HCT116 (cell line): Measurements from ENCODE around the gene CAPN2. TPM values are rescaled to one million over a fixed set of nuclear protein-coding genes. Genes with fewer than 3 reads are reported as not detected.
A peak's percentile ranks its signal among the peaks of the same experiment; 100 is the strongest.

ENCODE experiments used
- ATAC-seq: fragments of 200-7000 bp; cut with Tn5 transposase; 2 replicates; pipeline ENCODE4 v1.9.1; 2020; ENCODE audit warnings: mild to moderate bottlenecking, moderate library complexity
- BruUV-seq: library from RNA; stranded (reverse); fragments of 400-500 nt; replicated peaks from 2 replicates; lab custom pipeline; 2021; lab: Mats Ljungman, UMichigan
- CTCF ChIA-PET: fragments of 300-600 bp; sonication (Branson Sonifier 250); formaldehyde crosslinking; loops from one replicate; lab custom pipeline; 2021; ENCODE audit warnings: antibody characterized with exemption; lab: Charles Lee
- POLR2A ChIA-PET: fragments of 300-600, 350-600 bp; sonication (Branson Sonifier 250); formaldehyde crosslinking; loops from one replicate; lab custom pipeline; 2021; ENCODE audit warnings: antibody characterized with exemption; lab: Charles Lee
- RAD21 ChIA-PET, 2 experiments: fragments of 300-600 bp; sonication (Branson Sonifier 250); formaldehyde crosslinking; loops; one replicate each; lab custom pipeline; 2023; ENCODE audit warnings: low total read pairs in 2 of 2; ENCODE audit not compliant: uncharacterized antibody in 2 of 2, unreplicated experiment in 2 of 2, low non-redundant PET in 1 of 2; lab: Charles Lee
- DNase-seq: peaks from one replicate; pipeline ENCODE4 v3.0.0-alpha.2; 2010; ENCODE audit warnings: low read depth, low spot score
- H2AFZ ChIP-seq: fragments of 200-600 bp; shearing (Covaris generic), sonication (generic); 2 replicates; pipeline ENCODE4 v1.6.1; 2017; ENCODE audit warnings: low read depth, mixed run types, mixed read lengths, antibody characterized with exemption, low read length; ENCODE audit not compliant: poor library complexity, severe bottlenecking
- H3K27ac ChIP-seq: 2 replicates; pipeline ENCODE4 v1.5.1; 2012; ENCODE audit warnings: low read depth, low read length
- H3K27me3 ChIP-seq: fragments of 200-600 bp; sonication (generic); 2 replicates; pipeline ENCODE4 v1.6.1; 2016; ENCODE audit warnings: mixed run types, low read length, mixed read lengths; ENCODE audit not compliant: insufficient read depth
- H3K36me3 ChIP-seq, 2 experiments: fragments of 200-500 bp in 1 of 2; fragments of 200-600 bp in 1 of 2; sonication (Bioruptor generic) in 1 of 2; sonication (generic) in 1 of 2; 2 replicates each; pipeline versions ENCODE4 v1.5.1 to v1.6.1; 2014 to 2016; ENCODE audit warnings: low read length in 2 of 2, inconsistent platforms in 1 of 2, mixed read lengths in 1 of 2, mixed run types in 1 of 2; ENCODE audit not compliant: insufficient read depth in 2 of 2, control insufficient read depth in 1 of 2
- H3K4me1 ChIP-seq, 2 experiments: fragments of 200-600 bp in 1 of 2; sonication (generic) in 1 of 2; 2 replicates each; pipeline versions ENCODE4 v1.5.1 to v1.6.1; 2012 to 2017; ENCODE audit warnings: low read length in 2 of 2, inconsistent platforms in 1 of 2, mild to moderate bottlenecking in 1 of 2, mixed read lengths in 1 of 2, mixed run types in 1 of 2, moderate library complexity in 1 of 2; ENCODE audit not compliant: insufficient read depth in 2 of 2, control insufficient read depth in 1 of 2
- H3K4me2 ChIP-seq: fragments of 200-600 bp; sonication (generic); 2 replicates; pipeline ENCODE4 v1.6.1; 2017; ENCODE audit warnings: mixed run types, low read length, mixed read lengths
- H3K4me3 ChIP-seq, 2 experiments: fragments of 200-600 bp in 1 of 2; sonication (generic) in 1 of 2; replicated peaks in 1 of 2; 2 replicates each; pipeline ENCODE4 v1.5.1; 2011 to 2016; ENCODE audit warnings: low read length in 2 of 2, control low read depth in 1 of 2, low read depth in 1 of 2, mild to moderate bottlenecking in 1 of 2, mixed read lengths in 1 of 2, mixed run types in 1 of 2
- H3K79me2 ChIP-seq: fragments of 200-600 bp; sonication (generic); 2 replicates; pipeline ENCODE4 v1.6.1; 2017; ENCODE audit warnings: mild to moderate bottlenecking, mixed run types, low read length, moderate library complexity, mixed read lengths; ENCODE audit not compliant: insufficient read depth
- H3K9ac ChIP-seq: fragments of 200-600 bp; sonication (generic); 2 replicates; pipeline ENCODE4 v1.6.1; 2016; ENCODE audit warnings: low read length, mixed read lengths
- H3K9me2 ChIP-seq: fragments of 200-600 bp; sonication (generic), shearing (Covaris generic); 2 replicates; pipeline ENCODE4 v1.6.1; 2017; ENCODE audit warnings: mixed run types, mild to moderate bottlenecking, moderate library complexity; ENCODE audit not compliant: insufficient read depth
- H3K9me3 ChIP-seq, 2 experiments: fragments of 200-500 bp in 1 of 2; fragments of 200-600 bp in 1 of 2; sonication (Bioruptor generic) in 1 of 2; sonication (generic) in 1 of 2; 2 replicates each; pipeline ENCODE4 v1.6.1; 2014 to 2017; ENCODE audit warnings: low read length in 2 of 2, mixed read lengths in 2 of 2, inconsistent platforms in 1 of 2, low read depth in 1 of 2, mild to moderate bottlenecking in 1 of 2, mixed run types in 1 of 2, moderate library complexity in 1 of 2; ENCODE audit not compliant: control insufficient read depth in 1 of 2, insufficient read depth in 1 of 2
- H4K20me1 ChIP-seq: fragments of 200-600 bp; sonication (generic), shearing (Covaris generic); 2 replicates; pipeline ENCODE4 v1.6.1; 2017; ENCODE audit warnings: mixed run types, mild to moderate bottlenecking, moderate library complexity; ENCODE audit not compliant: insufficient read depth
- CBX3 ChIP-seq: IDR thresholded peaks from 2 replicates; pipeline ENCODE4 v1.6.1; 2012; ENCODE audit warnings: low read depth
- CEBPB ChIP-seq: IDR thresholded peaks from 2 replicates; pipeline ENCODE4 v1.6.1; 2012; ENCODE audit warnings: low read depth
- EGR1 ChIP-seq: IDR thresholded peaks from 2 replicates; pipeline ENCODE4 v1.6.1; 2012; ENCODE audit warnings: low read depth
- ELF1 ChIP-seq: IDR thresholded peaks from 2 replicates; pipeline ENCODE4 v1.6.1; 2012; ENCODE audit warnings: low read depth, borderline replicate concordance
- EZH2 ChIP-seq: fragments of 200-600 bp; sonication (generic); IDR thresholded peaks from 2 replicates; pipeline ENCODE4 v1.6.1; 2017; ENCODE audit warnings: antibody characterized with exemption, mixed run types
- FOSL1 ChIP-seq: IDR thresholded peaks from 2 replicates; pipeline ENCODE4 v1.6.1; 2012; ENCODE audit warnings: low read depth
- JUND ChIP-seq: IDR thresholded peaks from 2 replicates; pipeline ENCODE4 v1.6.1; 2012
- POLR2A ChIP-seq: IDR thresholded peaks from 2 replicates; pipeline ENCODE4 v1.7.0; 2011; ENCODE audit warnings: borderline replicate concordance; ENCODE audit not compliant: insufficient read depth, insufficient read length; ENCODE audit errors: extremely low read depth
- POLR2AphosphoS5 ChIP-seq: IDR thresholded peaks from 2 replicates; pipeline ENCODE4 v1.6.1; 2011; ENCODE audit warnings: mild to moderate bottlenecking, low read depth, low read length, moderate library complexity
- RAD21 ChIP-seq: IDR thresholded peaks from 2 replicates; pipeline ENCODE4 v1.6.1; 2012; ENCODE audit warnings: low read depth, mild to moderate bottlenecking
- SIN3A ChIP-seq: IDR thresholded peaks from 2 replicates; pipeline ENCODE4 v1.6.1; 2012; ENCODE audit warnings: low read depth
- SP1 ChIP-seq: IDR thresholded peaks from 2 replicates; pipeline ENCODE4 v1.6.1; 2012; ENCODE audit warnings: low read depth
- SRF ChIP-seq: IDR thresholded peaks from 2 replicates; pipeline ENCODE4 v1.6.1; 2012; ENCODE audit warnings: low read depth
- ZFX ChIP-seq: fragments of 450-650 bp; IDR thresholded peaks from 2 replicates; pipeline ENCODE4 v1.6.1; 2017
- ZNF274 ChIP-seq: fragments of 200-500 bp; sonication (Bioruptor generic); IDR thresholded peaks from 2 replicates; pipeline ENCODE4 v1.6.1; 2014; ENCODE audit warnings: mild to moderate bottlenecking, low read depth, low read length, inconsistent platforms
- intact Hi-C: fragments of 100-400 bp; cut with micrococcal nuclease; formaldehyde crosslinking; loops from 2 replicates; pipeline ENCODE4 v1.10.0; 2022
- total RNA-seq: library from RNA; stranded (reverse); gene quantifications from one replicate; pipeline ENCODE4 v1.2.1, GENCODE V29; 2021; ENCODE audit not compliant: unreplicated experiment
- TF ChIP-seq, protein P1 (sequence below): IDR thresholded peaks from 2 replicates; pipeline ENCODE4 v1.6.1; 2012
- TF ChIP-seq, protein P2 (sequence below): IDR thresholded peaks from 2 replicates; pipeline ENCODE4 v1.6.1; 2012; ENCODE audit warnings: low read depth
- TF ChIP-seq, protein P3 (sequence below): IDR thresholded peaks from 2 replicates; pipeline ENCODE4 v1.6.1; 2011; ENCODE audit warnings: mild to moderate bottlenecking, low read length, moderate library complexity; ENCODE audit not compliant: insufficient replicate concordance; ENCODE audit errors: extremely low read depth
- TF ChIP-seq, protein P4 (sequence below): IDR thresholded peaks from 2 replicates; pipeline ENCODE4 v1.6.1; 2012
- TF ChIP-seq, protein P5 (sequence below), 3 experiments: fragments of 200-600 bp in 1 of 3; sonication (generic) in 1 of 3; IDR thresholded peaks in 2 of 3; conservative IDR thresholded peaks in 1 of 3; 2 replicates each; pipeline ENCODE4 v1.5.1; 2012 to 2017; ENCODE audit warnings: low read depth in 2 of 3, low read length in 2 of 3, antibody characterized with exemption in 1 of 3, borderline replicate concordance in 1 of 3, control low read depth in 1 of 3, mild to moderate bottlenecking in 1 of 3, mixed read lengths in 1 of 3, mixed run types in 1 of 3, moderate library complexity in 1 of 3; ENCODE audit not compliant: insufficient read depth in 1 of 3

The CAPN2 gene
- total RNA-seq, 1 experiment from 2014 or later = 173 TPM

DNA sequence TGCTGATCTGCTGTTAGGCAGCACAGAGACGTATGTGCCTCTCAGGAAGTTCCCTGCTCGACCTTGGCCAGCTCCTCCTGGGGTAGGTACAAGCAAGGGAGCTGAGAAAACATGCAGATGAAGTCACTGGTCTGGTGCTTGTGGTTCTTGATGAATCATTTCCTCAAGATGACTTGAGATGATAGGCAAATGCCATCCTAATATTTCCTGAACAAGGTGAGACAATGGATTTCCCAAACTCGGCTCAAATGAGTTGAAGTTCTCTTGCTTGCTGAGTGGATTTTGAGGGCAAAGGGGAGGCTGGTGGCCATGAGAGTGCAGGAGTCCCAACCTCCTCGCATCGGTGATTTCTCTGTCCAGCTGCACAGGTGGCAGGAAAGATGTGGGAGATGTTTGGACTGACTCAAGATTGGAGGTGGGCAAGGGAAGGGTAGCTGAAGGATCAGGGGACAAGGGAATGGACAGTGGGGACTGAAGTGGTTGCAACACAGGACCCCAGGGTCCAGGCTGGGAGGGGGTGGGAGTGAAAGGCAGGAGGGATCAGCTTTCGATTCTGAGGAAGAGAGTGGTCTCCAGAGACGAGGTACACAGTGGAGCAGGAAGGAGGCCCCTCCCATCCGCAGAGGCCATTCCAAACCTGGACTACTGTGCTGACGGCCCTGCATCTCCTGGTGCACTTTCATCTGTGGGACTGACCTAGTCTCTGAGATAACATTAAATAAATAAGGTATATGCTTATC is 63.9 kb downstream of the CAPN2 start:
- H3K79me2 ChIP-seq = no peaks in the 10 kb centered on the region; the same call in 1 of the 2 replicates
- no peaks in the 10 kb centered on the region for H3K9me2 ChIP-seq
- peaks cover 15 to 46% of the 10 kb centered on the region in 2 experiments for H3K4me1 ChIP-seq
- no peaks in the 10 kb centered on the region for H4K20me1 ChIP-seq
- H3K4me3 ChIP-seq = no peak overlapping the region
- H3K4me2 ChIP-seq = peak overlapping the region; percentile 46
- ChIA-PET POLR2A (interaction anchor here (1.1 kb wide), 1 partner anchor 75 kb away, joined by 3 read pairs; no protein-coding TSS in a partner anchor), RAD21 (no interaction called here), CTCF (no interaction called here)
- no TSS peak for BruUV-seq
- intact Hi-C loops = no loop called here
- peak overlapping the region; percentile 14 for H3K27ac ChIP-seq
- peaks cover 23 to 41% of the 10 kb centered on the region in 2 experiments; a peak in 3 of 4 replicates for H3K36me3 ChIP-seq
- no peaks in the 10 kb centered on the region for H3K27me3 ChIP-seq
- DNase-seq (peak; percentile 38), ATAC-seq (peak; percentile 37; the same call in 1 of the 2 replicates)
- no peaks in the 10 kb centered on the region for H3K9me3 ChIP-seq
- peak overlapping the region; percentile 1; the same call in 1 of the 2 replicates for H3K9ac ChIP-seq
- no peak overlapping the region for H2AFZ ChIP-seq
- no peak; the same call in 1 of the 2 replicates for TF ChIP-seq POLR2AphosphoS5
- TF ChIP-seq SIN3A = peak; percentile 58
- peak; percentile 73 for TF ChIP-seq JUND
- no peak for TF ChIP-seq SRF
- no peak for TF ChIP-seq POLR2A
- TF ChIP-seq, protein P1, sequence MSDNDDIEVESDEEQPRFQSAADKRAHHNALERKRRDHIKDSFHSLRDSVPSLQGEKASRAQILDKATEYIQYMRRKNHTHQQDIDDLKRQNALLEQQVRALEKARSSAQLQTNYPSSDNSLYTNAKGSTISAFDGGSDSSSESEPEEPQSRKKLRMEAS = 0 out of 2 replicates have a peak, but pooled peaks have one; percentile 44
- TF ChIP-seq EGR1 = no peak
- peak; percentile 66 for TF ChIP-seq SP1
- no peak; the same call in 1 of the 2 replicates for TF ChIP-seq CEBPB
- TF ChIP-seq ELF1 = no peak
- TF ChIP-seq RAD21 = no peak
- TF ChIP-seq FOSL1 = peak; percentile 77
- peak; percentile 56; the same call in 1 of the 2 replicates for TF ChIP-seq CBX3
- TF ChIP-seq, protein P2, sequence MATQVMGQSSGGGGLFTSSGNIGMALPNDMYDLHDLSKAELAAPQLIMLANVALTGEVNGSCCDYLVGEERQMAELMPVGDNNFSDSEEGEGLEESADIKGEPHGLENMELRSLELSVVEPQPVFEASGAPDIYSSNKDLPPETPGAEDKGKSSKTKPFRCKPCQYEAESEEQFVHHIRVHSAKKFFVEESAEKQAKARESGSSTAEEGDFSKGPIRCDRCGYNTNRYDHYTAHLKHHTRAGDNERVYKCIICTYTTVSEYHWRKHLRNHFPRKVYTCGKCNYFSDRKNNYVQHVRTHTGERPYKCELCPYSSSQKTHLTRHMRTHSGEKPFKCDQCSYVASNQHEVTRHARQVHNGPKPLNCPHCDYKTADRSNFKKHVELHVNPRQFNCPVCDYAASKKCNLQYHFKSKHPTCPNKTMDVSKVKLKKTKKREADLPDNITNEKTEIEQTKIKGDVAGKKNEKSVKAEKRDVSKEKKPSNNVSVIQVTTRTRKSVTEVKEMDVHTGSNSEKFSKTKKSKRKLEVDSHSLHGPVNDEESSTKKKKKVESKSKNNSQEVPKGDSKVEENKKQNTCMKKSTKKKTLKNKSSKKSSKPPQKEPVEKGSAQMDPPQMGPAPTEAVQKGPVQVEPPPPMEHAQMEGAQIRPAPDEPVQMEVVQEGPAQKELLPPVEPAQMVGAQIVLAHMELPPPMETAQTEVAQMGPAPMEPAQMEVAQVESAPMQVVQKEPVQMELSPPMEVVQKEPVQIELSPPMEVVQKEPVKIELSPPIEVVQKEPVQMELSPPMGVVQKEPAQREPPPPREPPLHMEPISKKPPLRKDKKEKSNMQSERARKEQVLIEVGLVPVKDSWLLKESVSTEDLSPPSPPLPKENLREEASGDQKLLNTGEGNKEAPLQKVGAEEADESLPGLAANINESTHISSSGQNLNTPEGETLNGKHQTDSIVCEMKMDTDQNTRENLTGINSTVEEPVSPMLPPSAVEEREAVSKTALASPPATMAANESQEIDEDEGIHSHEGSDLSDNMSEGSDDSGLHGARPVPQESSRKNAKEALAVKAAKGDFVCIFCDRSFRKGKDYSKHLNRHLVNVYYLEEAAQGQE = no peak; the same call in 1 of the 2 replicates
- no peak for TF ChIP-seq EZH2
- TF ChIP-seq, protein P3, sequence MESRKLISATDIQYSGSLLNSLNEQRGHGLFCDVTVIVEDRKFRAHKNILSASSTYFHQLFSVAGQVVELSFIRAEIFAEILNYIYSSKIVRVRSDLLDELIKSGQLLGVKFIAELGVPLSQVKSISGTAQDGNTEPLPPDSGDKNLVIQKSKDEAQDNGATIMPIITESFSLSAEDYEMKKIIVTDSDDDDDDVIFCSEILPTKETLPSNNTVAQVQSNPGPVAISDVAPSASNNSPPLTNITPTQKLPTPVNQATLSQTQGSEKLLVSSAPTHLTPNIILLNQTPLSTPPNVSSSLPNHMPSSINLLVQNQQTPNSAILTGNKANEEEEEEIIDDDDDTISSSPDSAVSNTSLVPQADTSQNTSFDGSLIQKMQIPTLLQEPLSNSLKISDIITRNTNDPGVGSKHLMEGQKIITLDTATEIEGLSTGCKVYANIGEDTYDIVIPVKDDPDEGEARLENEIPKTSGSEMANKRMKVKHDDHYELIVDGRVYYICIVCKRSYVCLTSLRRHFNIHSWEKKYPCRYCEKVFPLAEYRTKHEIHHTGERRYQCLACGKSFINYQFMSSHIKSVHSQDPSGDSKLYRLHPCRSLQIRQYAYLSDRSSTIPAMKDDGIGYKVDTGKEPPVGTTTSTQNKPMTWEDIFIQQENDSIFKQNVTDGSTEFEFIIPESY = no peak
- TF ChIP-seq ZNF274 = no peak
- TF ChIP-seq, protein P4, sequence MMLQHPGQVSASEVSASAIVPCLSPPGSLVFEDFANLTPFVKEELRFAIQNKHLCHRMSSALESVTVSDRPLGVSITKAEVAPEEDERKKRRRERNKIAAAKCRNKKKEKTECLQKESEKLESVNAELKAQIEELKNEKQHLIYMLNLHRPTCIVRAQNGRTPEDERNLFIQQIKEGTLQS = no peak
- TF ChIP-seq, protein P5, sequence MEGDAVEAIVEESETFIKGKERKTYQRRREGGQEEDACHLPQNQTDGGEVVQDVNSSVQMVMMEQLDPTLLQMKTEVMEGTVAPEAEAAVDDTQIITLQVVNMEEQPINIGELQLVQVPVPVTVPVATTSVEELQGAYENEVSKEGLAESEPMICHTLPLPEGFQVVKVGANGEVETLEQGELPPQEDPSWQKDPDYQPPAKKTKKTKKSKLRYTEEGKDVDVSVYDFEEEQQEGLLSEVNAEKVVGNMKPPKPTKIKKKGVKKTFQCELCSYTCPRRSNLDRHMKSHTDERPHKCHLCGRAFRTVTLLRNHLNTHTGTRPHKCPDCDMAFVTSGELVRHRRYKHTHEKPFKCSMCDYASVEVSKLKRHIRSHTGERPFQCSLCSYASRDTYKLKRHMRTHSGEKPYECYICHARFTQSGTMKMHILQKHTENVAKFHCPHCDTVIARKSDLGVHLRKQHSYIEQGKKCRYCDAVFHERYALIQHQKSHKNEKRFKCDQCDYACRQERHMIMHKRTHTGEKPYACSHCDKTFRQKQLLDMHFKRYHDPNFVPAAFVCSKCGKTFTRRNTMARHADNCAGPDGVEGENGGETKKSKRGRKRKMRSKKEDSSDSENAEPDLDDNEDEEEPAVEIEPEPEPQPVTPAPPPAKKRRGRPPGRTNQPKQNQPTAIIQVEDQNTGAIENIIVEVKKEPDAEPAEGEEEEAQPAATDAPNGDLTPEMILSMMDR (IDR thresholded peaks at IDR 0.05 in 2 of 3, conservative IDR thresholded peaks at IDR 0.05 in 1 of 3; ENCODE audit: borderline replicate concordance in 1 of 3, insufficient read depth in 1 of 3, low read depth in 2 of 3, low read length in 2 of 3) = no peak
- TF ChIP-seq ZFX = no peak
